SKM-1 (cell line): ENCODE results near the gene MTHFD1.

Experiments used
- DNase-seq: peaks from one replicate; lab custom pipeline; 2025; ENCODE audit not compliant: unreplicated experiment; lab: John Stamatoyannopoulos, UW

Gene MTHFD1

GRCh38 chr14:64405295-64405694 is 17.1 kb downstream of the MTHFD1 start:
- DNase-seq, result no peak

DNA sequence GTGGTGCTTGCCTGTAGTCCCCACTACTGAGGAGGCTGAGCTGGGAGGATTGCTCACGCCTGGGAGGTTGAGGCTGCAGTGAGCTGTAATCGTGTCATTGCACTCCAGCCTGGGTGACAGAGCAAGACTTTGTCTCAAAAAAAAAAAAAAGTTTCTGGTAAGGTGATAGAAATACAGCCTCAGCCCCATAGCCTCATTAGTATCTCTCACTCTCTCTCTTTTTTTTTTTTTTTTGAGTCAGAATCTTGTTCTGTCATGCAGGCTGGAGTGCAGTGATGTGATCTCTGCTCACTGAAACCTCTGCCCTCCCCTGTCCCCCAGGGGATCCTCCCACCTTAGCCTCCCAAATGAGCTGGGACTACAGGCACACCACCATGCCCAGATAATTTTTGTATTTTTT is 19.2 kb downstream of the MTHFD1 start:
- DNase-seq, result no peak

DNA sequence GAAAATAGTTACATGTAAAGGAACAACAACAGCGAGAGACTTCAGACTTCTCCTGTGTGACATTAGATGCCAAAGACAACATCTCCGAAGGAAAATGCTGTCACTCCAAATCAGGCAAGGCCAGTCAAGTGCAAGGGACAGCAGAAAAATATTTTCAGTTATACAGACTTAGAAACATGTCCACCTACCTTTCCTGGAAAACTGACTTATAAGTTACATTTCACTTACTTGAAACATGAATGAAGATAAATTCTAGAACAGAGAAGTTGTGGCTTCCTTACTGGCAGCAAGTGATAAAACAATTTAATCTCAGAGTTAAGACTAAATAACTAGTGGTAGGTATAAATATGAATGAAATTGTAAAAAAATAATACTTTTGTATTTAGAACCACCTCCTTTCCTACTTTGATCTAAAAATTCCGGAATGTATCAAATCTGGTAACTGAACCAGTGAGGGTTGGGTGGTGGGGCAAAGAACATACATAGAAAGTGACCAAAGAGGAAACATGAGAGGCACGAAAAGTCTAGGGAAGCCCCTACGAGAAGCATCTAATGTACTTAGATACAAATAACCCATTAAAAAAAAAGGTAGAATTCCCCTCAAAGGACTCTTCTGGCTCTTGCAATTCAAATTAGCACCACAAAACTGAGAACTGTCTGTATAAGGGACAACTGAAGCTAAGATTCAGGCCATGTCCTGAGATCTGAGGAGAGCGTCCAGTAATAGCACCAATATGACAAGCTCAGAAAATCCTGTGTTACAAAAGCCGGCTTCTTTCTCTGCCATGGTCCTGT is 21.2 kb downstream of the MTHFD1 start:
- no peak for DNase-seq

DNA sequence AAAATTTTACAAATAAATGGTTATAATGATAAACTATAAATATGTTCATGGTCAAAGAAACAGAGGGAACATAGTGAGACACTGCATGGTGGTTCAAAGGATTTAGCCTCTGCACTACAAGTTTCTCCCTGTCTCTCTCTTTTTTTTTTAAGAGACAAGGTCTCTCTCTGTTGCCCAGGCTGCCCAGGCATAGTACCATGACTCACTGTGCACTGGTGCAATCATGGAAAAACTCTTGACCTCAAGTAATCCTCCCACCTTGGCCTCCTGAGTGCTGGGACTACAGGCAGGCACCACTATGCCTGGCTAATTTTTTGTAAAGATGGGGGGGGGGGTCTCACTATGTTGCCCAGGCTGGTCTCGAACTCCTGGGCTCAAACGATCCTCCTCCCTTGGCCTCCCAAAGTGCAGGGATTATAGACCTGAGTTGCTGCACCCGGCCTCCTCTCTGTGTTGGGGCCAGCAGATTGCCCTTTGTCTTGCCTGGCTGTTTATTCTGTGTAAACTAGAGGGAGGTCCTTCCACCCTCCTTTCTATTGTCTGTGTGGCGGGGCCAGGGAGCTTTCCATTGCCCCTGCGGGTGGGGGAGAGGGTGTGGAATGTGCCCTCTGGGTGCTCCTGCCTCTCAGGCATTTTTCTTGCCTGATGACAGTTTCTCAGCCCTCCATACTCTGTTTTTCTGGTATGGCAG is 22.1 kb downstream of the MTHFD1 start:
- DNase-seq, result no peak

- DNase-seq, result no peak
Measured at GRCh38 chr14:64411001-64411400, 22.8 kb downstream of the MTHFD1 start.

- no peak for DNase-seq
Measured at GRCh38 chr14:64412237-64412636, 24.1 kb downstream of the MTHFD1 start.

GRCh38 chr14:64416348-64416932 is 28.3 kb downstream of the MTHFD1 start:
- DNase-seq, result no peak

GRCh38 chr14:64417055-64417770 is 29.1 kb downstream of the MTHFD1 start:
- no peak for DNase-seq

- no peak for DNase-seq
Measured at GRCh38 chr14:64417771-64418125, 29.6 kb downstream of the MTHFD1 start.

DNA sequence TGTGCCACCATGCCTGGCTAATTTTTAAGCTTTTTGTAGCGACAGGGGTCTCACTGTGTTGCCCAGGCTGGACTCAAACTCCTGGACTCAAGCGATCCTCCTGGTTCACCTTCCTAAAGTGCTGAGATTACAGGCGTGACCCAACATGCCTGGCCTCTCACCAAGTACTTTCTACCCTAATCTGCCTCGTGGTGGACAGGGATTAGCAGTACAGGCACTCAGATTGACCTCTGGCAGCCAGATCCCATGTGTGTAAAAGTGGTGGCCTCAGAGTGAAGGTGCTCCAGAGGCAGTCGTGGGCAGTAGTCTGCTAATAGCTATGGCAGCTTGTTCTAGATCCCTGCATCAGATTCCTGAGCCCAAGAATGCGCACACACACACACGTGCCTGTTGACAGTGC is 30.9 kb downstream of the MTHFD1 start:
- DNase-seq, result no peak

GRCh38 chr14:64421166-64421565 is 33.0 kb downstream of the MTHFD1 start:
- DNase-seq, result no peak

- no peak for DNase-seq
Measured at GRCh38 chr14:64422005-64422404, 33.9 kb downstream of the MTHFD1 start.

- no peak for DNase-seq
Measured at GRCh38 chr14:64422756-64423155, 34.6 kb downstream of the MTHFD1 start.

GRCh38 chr14:64423987-64424386 is 35.8 kb downstream of the MTHFD1 start:
- DNase-seq, result no peak

DNA sequence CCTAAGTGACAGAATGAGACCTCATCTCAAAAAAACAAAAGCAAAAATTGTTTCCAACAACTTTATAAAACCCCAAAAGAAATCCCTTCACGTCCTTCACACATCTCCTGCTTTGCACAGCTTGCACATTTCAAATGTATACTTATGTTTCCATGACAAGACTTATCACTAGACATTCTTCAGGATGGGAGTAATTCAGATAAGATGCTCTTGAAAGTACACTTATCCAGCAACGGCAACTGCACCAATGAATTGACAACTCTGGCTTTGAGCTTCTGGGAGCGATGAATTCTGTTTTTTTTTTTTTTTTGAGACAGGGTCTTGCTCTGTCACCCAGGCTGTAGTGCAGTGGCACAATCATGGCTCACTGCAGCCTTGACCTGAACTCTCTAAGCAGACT is 46.4 kb downstream of the MTHFD1 start:
- no peak for DNase-seq

GRCh38 chr14:64438181-64438841 is 50.2 kb downstream of the MTHFD1 start:
- DNase-seq, result no peak

DNA sequence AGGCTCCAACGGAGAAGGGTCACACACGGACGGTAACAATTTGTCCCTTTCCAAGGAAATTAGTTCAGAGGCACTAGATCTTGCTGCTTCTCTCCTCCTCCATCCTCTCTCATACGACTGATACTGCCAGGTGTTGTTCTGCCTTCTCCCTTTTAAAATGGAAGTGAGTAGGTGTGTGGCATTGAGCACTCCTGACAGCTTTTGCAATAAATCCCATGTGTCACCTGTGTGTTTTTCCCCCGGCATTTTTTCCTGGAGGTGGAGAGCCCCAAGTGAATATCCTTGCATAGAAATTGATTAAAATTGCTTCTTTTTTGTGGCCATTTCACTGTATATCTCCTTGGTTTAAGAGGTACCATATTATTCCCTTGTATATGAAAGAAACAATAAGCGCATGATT is 51.0 kb downstream of the MTHFD1 start:
- no peak for DNase-seq

- DNase-seq, result no peak
Measured at GRCh38 chr14:64440494-64440893, 52.3 kb downstream of the MTHFD1 start.

- DNase-seq, result no peak
Measured at GRCh38 chr14:64442300-64442988, 54.3 kb downstream of the MTHFD1 start.

DNA sequence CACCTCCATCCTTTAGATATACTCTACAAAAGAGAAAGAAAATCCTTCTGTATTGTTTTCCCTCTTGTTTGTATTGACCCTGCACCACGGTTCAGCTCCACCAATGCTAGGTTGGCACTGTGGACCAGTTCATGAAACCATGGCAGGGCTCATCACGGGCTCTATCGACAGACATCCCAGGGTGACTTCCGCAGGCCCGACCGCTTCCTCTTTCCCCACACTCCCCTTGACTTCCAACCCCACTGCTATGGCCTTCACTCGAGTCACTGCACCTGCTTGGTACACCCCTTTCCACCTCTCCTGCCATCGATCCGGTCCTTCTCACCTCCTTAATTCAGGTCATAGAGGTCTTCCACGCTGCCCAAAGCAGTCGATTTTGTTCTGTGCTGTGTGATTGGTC is 56.0 kb downstream of the MTHFD1 start:
- DNase-seq, result no peak
